Adipocyte (in vitro differentiated cells): ENCODE measurements around the gene TMEM42.

Experiments
- DNase-seq: peaks from one replicate; pipeline ENCODE4 v3.0.0-alpha.2; 2015; ENCODE audit warnings: low read depth
- H3K27me3 ChIP-seq: replicated peaks from 2 replicates; pipeline ENCODE4 v1.7.0; 2013; ENCODE audit warnings: mild to moderate bottlenecking, low read length, moderate library complexity; ENCODE audit not compliant: control insufficient read depth, insufficient read depth
- H3K36me3 ChIP-seq: 2 replicates; pipeline ENCODE4 v1.7.0; 2013; ENCODE audit warnings: low read length, mild to moderate bottlenecking, moderate library complexity; ENCODE audit not compliant: control insufficient read depth, insufficient read depth, severe bottlenecking
- H3K4me1 ChIP-seq: 2 replicates; pipeline ENCODE4 v1.7.0; 2013; ENCODE audit warnings: mild to moderate bottlenecking, low read length, moderate library complexity; ENCODE audit not compliant: control insufficient read depth, insufficient read depth
- H3K4me3 ChIP-seq: 2 replicates; pipeline ENCODE4 v1.7.0; 2013; ENCODE audit warnings: mild to moderate bottlenecking, low read length, moderate library complexity
- H3K9ac ChIP-seq: 2 replicates; pipeline ENCODE4 v1.7.0; 2013; ENCODE audit warnings: mild to moderate bottlenecking, low read length, moderate library complexity
- H3K9me3 ChIP-seq: 2 replicates; pipeline ENCODE4 v1.7.0; 2013; ENCODE audit warnings: mild to moderate bottlenecking, low read length, moderate library complexity; ENCODE audit not compliant: control insufficient read depth

TMEM42 gene

DNA sequence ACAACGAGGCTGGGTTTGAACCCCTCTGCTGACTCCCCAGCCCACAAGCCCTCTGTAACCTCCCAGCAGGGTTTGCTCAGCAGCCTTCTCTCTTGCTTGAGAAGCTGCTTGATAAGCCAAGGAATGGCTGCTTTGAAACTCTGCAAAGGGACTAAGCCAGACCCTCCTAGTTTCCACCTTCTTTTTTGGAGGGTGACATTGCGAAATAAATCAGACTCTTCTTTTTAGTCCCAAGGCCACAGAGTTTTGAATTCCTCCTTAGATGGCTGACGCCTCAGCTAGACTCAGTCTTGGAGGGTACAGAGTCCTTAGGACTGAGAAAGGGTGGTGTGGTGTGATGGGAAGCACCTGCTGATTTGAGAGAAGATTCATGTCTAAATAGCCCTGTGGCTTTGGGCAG is 13.9 kb downstream of the TMEM42 start:
- Histone ChIP-seq H3K36me3 (no peaks in the 10 kb centered on the region), H3K4me1 (no peaks in the 10 kb centered on the region), H3K9ac (no peak overlapping the region), H3K4me3 (no peak overlapping the region), H3K9me3 (no peaks in the 10 kb centered on the region), H3K27me3 (no peaks in the 10 kb centered on the region)
- DNase-seq = no peak

DNA sequence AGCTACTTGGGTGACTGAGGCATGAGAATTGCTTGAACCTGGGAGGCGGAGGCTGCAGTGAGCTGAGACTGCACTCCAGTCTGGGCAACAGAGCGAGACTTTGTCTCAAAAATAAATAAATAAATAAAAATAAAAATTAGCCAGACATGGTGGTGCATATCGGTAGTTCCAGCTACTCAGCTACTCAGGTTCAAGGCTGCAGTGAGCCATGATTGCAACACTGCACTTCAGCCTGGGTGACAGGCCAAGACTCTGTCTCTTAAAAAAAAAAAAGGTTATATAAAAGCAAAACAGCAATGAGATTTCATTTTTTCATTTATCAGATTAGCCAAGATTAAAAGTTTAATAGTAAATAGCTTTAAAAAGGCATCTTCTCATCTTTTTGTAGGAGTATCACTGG is 15.6 kb downstream of the TMEM42 start:
- Histone ChIP-seq H3K36me3 (no peaks in the 10 kb centered on the region), H3K4me1 (no peaks in the 10 kb centered on the region), H3K4me3 (no peak overlapping the region), H3K27me3 (no peaks in the 10 kb centered on the region), H3K9me3 (no peaks in the 10 kb centered on the region), H3K9ac (no peak overlapping the region)
- no peak for DNase-seq

DNA sequence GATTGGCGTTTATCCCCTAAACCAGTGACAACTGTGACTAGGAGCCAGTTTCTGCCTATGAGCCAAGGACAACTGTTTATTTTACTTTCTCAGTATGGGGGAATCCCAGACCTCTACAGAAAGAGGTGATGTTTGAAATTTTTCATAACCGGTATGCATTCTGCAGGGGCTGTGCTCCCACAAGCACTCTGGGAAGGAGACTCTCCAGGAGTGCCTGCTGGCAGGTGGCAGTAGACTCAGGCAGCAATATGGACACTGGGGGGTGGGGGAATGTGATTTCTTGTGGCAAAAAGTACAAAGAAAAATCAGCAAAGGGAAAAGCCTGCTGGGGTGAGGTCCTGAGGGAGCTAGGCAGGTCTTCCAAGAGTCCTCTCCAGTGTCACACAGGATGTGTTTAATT is 18.6 kb downstream of the TMEM42 start:
- Histone ChIP-seq H3K9ac (no peak overlapping the region), H3K9me3 (peaks cover 3% of the 10 kb centered on the region), H3K4me3 (no peak overlapping the region), H3K36me3 (no peaks in the 10 kb centered on the region), H3K4me1 (peaks cover 19% of the 10 kb centered on the region), H3K27me3 (no peaks in the 10 kb centered on the region)
- DNase-seq = no peak

DNA sequence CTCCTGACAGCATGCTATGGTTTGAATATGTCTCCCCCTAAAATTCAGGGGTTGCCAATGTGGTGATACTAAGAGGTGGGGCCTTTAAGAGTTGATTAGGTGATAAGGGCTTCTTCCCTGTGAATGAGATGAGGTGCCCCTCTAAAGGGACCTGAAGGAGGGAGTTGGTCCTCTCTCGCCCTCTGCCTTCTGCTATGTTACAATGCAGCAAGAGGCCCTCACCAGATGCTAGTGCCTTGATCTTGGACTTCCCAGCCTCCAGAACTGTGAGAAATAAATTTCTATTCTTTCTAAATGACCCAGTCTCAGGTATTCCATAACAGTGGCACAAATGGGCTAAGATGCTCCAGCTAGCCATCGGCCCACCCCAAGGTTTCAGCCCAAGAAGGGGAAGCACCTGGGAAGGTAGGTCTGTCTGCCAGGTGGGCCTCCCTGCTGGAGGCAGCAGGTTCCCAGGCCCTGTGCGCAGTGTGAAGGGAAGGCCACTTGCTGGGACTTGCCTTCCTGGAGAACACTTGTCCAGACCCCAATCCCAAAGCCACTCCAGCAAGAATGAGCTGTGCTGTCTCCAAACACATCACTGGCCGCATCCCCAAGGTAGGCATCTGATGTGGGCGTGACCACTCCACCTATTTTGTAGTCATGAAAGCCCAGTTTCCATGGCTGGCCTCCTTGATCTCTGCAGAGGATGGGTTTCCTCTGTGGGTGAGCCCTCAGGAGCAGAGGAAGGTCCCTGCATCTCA is 21.7 kb downstream of the TMEM42 start:
- peaks cover 3% of the 10 kb centered on the region for H3K9me3 ChIP-seq
- no peak for DNase-seq
- H3K27me3 ChIP-seq = no peaks in the 10 kb centered on the region
- H3K4me1 ChIP-seq = peaks cover 31% of the 10 kb centered on the region
- peak overlapping the region; percentile 9 for H3K4me3 ChIP-seq
- H3K9ac ChIP-seq = peak overlapping the region; percentile 48
- no peaks in the 10 kb centered on the region for H3K36me3 ChIP-seq

- Histone ChIP-seq H3K9ac (peak overlapping the region; percentile 48), H3K36me3 (no peaks in the 10 kb centered on the region), H3K4me3 (peak overlapping the region; percentile 9), H3K9me3 (peaks cover 3% of the 10 kb centered on the region), H3K27me3 (no peaks in the 10 kb centered on the region), H3K4me1 (peaks cover 31% of the 10 kb centered on the region)
- DNase-seq = peak; percentile 87
Observed at GRCh38 chr3:44883999-44884431, 22.3 kb downstream of the TMEM42 start.

- DNase-seq = peak; percentile 93
- H3K9me3 ChIP-seq = peaks cover 3% of the 10 kb centered on the region
- H3K27me3 ChIP-seq = no peaks in the 10 kb centered on the region
- H3K36me3 ChIP-seq = no peaks in the 10 kb centered on the region
- no peak overlapping the region for H3K9ac ChIP-seq
- H3K4me1 ChIP-seq = peaks cover 31% of the 10 kb centered on the region
- no peak overlapping the region for H3K4me3 ChIP-seq
Observed at GRCh38 chr3:44885618-44886017, 23.9 kb downstream of the TMEM42 start.

GRCh38 chr3:44886561-44886960 is 24.8 kb downstream of the TMEM42 start:
- Histone ChIP-seq H3K36me3 (no peaks in the 10 kb centered on the region), H3K4me1 (peaks cover 31% of the 10 kb centered on the region), H3K9ac (no peak overlapping the region), H3K4me3 (no peak overlapping the region), H3K27me3 (no peaks in the 10 kb centered on the region), H3K9me3 (peaks cover 3% of the 10 kb centered on the region)
- no peak for DNase-seq

DNA sequence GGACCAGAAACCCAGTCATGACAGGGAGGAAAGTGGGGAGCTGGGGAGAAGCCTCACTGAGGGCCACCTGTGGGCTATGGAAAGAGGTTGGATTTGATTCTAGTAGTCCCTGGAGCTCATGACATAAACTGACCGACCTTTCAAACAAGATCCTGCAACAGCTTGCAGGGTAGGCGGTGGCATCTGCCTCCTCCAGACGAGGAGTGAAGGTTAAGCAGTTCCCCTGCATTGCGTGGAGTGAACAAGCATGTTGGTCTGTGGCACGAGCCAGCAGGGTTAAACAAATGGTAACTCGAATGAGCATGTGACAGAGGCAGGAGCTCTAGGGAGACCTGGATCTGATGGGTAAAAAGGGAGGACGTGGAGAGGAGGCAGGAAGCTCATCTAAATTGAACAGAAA is 25.4 kb downstream of the TMEM42 start:
- no peak overlapping the region for H3K4me3 ChIP-seq
- DNase-seq = no peak
- H3K9me3 ChIP-seq = peaks cover 3% of the 10 kb centered on the region
- peaks cover 31% of the 10 kb centered on the region for H3K4me1 ChIP-seq
- no peaks in the 10 kb centered on the region for H3K36me3 ChIP-seq
- no peaks in the 10 kb centered on the region for H3K27me3 ChIP-seq
- H3K9ac ChIP-seq = no peak overlapping the region

GRCh38 chr3:44890258-44890657 is 28.5 kb downstream of the TMEM42 start:
- H3K36me3 ChIP-seq = no peaks in the 10 kb centered on the region
- no peaks in the 10 kb centered on the region for H3K27me3 ChIP-seq
- no peaks in the 10 kb centered on the region for H3K9me3 ChIP-seq
- no peak overlapping the region for H3K4me3 ChIP-seq
- DNase-seq = no peak
- H3K4me1 ChIP-seq = peaks cover 25% of the 10 kb centered on the region
- no peak overlapping the region for H3K9ac ChIP-seq

GRCh38 chr3:44890852-44891251 is 29.1 kb downstream of the TMEM42 start:
- no peak for DNase-seq
- Histone ChIP-seq H3K4me3 (no peak overlapping the region), H3K36me3 (no peaks in the 10 kb centered on the region), H3K9me3 (no peaks in the 10 kb centered on the region), H3K9ac (no peak overlapping the region), H3K27me3 (no peaks in the 10 kb centered on the region), H3K4me1 (peaks cover 19% of the 10 kb centered on the region)

DNA sequence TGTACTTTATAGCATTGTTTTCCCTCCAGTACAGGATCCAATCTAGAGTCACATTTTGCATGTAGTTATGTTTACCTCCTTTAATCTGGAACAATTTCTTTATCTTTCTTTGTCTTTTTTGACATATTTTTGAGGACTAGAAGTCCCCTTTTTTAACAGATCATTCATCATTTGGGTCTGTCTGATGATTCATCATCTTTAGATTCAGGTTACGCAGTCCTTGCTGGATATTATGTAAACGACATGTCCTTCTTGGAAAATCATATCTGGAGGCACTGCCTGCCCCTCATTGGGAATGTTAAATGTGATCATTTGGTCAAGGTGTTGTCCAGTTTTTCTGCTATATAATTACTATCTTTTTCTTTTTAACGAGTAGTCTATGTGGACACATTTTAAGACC is 31.0 kb downstream of the TMEM42 start:
- H3K36me3 ChIP-seq = no peaks in the 10 kb centered on the region
- peak; percentile 43 for DNase-seq
- no peaks in the 10 kb centered on the region for H3K27me3 ChIP-seq
- no peak overlapping the region for H3K9ac ChIP-seq
- peaks cover 12% of the 10 kb centered on the region for H3K4me1 ChIP-seq
- no peak overlapping the region for H3K4me3 ChIP-seq
- no peaks in the 10 kb centered on the region for H3K9me3 ChIP-seq

DNA sequence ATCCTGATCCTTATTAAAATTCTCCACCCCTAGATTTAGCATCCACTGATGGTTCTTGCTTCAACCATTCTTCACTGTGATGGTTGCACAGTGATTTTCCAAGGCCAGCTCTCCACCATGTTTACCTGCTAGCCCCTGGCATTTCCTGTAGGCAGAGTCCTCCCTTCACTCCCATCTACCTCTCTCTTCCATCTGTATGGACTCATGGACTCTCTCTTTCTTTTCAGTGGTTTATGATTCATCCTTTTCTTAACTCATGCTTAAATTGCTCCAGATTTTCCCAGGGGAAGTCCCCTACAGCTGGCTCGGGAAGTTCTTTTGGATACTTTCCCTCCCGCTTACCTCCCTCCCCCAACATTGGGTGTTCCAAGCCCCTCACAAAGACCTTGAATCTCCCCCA is 31.4 kb downstream of the TMEM42 start:
- DNase-seq = peak; percentile 59
- H3K36me3 ChIP-seq = no peaks in the 10 kb centered on the region
- no peaks in the 10 kb centered on the region for H3K27me3 ChIP-seq
- no peak overlapping the region for H3K4me3 ChIP-seq
- H3K9ac ChIP-seq = no peak overlapping the region
- no peaks in the 10 kb centered on the region for H3K9me3 ChIP-seq
- H3K4me1 ChIP-seq = peaks cover 12% of the 10 kb centered on the region
